GM23338 (cell line): ENCODE results near the gene SLC4A9. TPM values are rescaled to one million over a fixed set of nuclear protein-coding genes. Genes with fewer than 3 reads are reported as not detected.
A peak's percentile ranks its signal among the peaks of the same experiment; 100 is the strongest.

ENCODE experiments used
- ATAC-seq: fragments of 200-7000 bp; cut with Tn5 transposase; 3 replicates; pipeline ENCODE4 v1.9.1; 2020
- DNase-seq: peaks from one replicate; pipeline ENCODE4 v3.0.0-alpha.2; 2015; ENCODE audit warnings: low spot score
- H2AFZ ChIP-seq: fragments of 200-600 bp; sonication (generic); 2 replicates; pipeline ENCODE4 v1.8.0; 2016; ENCODE audit warnings: antibody characterized with exemption, mild to moderate bottlenecking, moderate library complexity
- H3F3A ChIP-seq: fragments of 200-600 bp; sonication (generic); replicated peaks from 2 replicates; pipeline ENCODE4 v1.8.0; 2017; ENCODE audit warnings: antibody characterized with exemption, mixed run types, low read depth
- H3K27ac ChIP-seq: fragments of 200-600 bp; sonication (generic); 2 replicates; pipeline ENCODE4 v1.6.1; 2016; ENCODE audit warnings: low read depth
- H3K27me3 ChIP-seq: fragments of 200-600 bp; sonication (generic); 2 replicates; pipeline ENCODE4 v1.8.0; 2016; ENCODE audit warnings: mild to moderate bottlenecking, mixed run types, moderate library complexity; ENCODE audit not compliant: insufficient read depth
- H3K36me3 ChIP-seq: fragments of 200-600 bp; sonication (generic); 2 replicates; pipeline ENCODE4 v1.8.0; 2016; ENCODE audit warnings: mild to moderate bottlenecking; ENCODE audit not compliant: insufficient read depth
- H3K4me1 ChIP-seq: fragments of 200-600 bp; sonication (generic); 2 replicates; pipeline ENCODE4 v1.8.0; 2016; ENCODE audit warnings: mild to moderate bottlenecking, moderate library complexity; ENCODE audit not compliant: insufficient read depth
- H3K4me2 ChIP-seq: fragments of 200-600 bp; sonication (generic); 2 replicates; pipeline ENCODE4 v1.7.1; 2017; ENCODE audit warnings: mixed run types
- H3K4me3 ChIP-seq: fragments of 200-600 bp; sonication (generic); 2 replicates; pipeline ENCODE4 v1.6.1; 2016; ENCODE audit warnings: mixed run types
- H3K79me2 ChIP-seq: fragments of 200-600 bp; sonication (generic); replicated peaks from 2 replicates; pipeline ENCODE4 v1.8.0; 2017; ENCODE audit warnings: mild to moderate bottlenecking; ENCODE audit not compliant: insufficient read depth
- H3K9me2 ChIP-seq: fragments of 200-600 bp; sonication (generic); 2 replicates; pipeline ENCODE4 v1.8.0; 2017; ENCODE audit not compliant: insufficient read depth
- H4K20me1 ChIP-seq: fragments of 200-600 bp; sonication (generic); replicated peaks from 2 replicates; pipeline ENCODE4 v1.8.0; 2017; ENCODE audit warnings: mild to moderate bottlenecking; ENCODE audit not compliant: insufficient read depth
- H3K27ac Mint-ChIP-seq: 2 replicates; pipeline ENCODE4 v1.8.0; 2020; ENCODE audit warnings: inconsistent platforms, mild to moderate bottlenecking, moderate library complexity, mixed read lengths
- H3K27me3 Mint-ChIP-seq: 3 replicates; pipeline ENCODE4 v1.8.0; 2022; ENCODE audit warnings: low read depth, mild to moderate bottlenecking, moderate library complexity, mixed read lengths, inconsistent platforms; ENCODE audit not compliant: insufficient read depth, poor library complexity
- H3K36me3 Mint-ChIP-seq: 3 replicates; pipeline ENCODE4 v1.8.0; 2021; ENCODE audit warnings: low read depth, mild to moderate bottlenecking, inconsistent platforms, moderate library complexity, mixed read lengths
- H3K4me1 Mint-ChIP-seq: 3 replicates; pipeline ENCODE4 v1.8.0; 2020; ENCODE audit warnings: mild to moderate bottlenecking, inconsistent platforms, mixed read lengths
- H3K4me3 Mint-ChIP-seq: 3 replicates; pipeline ENCODE4 v1.8.0; 2021; ENCODE audit warnings: moderate library complexity, mild to moderate bottlenecking, inconsistent platforms, mixed read lengths
- H3K9me3 Mint-ChIP-seq: 3 replicates; pipeline ENCODE4 v1.8.0; 2020; ENCODE audit warnings: moderate library complexity, mild to moderate bottlenecking, inconsistent platforms, mixed read lengths
- CREB1 ChIP-seq: fragments of 250-450 bp; sonication (Bioruptor Pico); IDR thresholded peaks from 2 replicates; pipeline ENCODE4 v1.5.0; 2020; ENCODE audit warnings: low read depth, mild to moderate bottlenecking, moderate library complexity
- CTCF ChIP-seq, 2 experiments: fragments of 200-600 bp in 1 of 2; sonication (generic) in 1 of 2; conservative IDR thresholded peaks; 2 replicates each; pipeline versions ENCODE4 v1.5.1 to v1.6.1; 2016 to 2017; ENCODE audit warnings: antibody characterized with exemption in 2 of 2, low read depth in 2 of 2, mild to moderate bottlenecking in 2 of 2, moderate library complexity in 1 of 2
- ETS1 ChIP-seq: IDR thresholded peaks from 2 replicates; pipeline ENCODE4 v1.6.1; 2016; ENCODE audit warnings: antibody characterized with exemption
- EZH2 ChIP-seq: fragments of 200-600 bp; sonication (generic); IDR thresholded peaks from one replicate; pipeline ENCODE4 v1.8.0; 2017; ENCODE audit warnings: antibody characterized with exemption, mild to moderate bottlenecking, low read depth; ENCODE audit not compliant: unreplicated experiment
- EZH2phosphoT487 ChIP-seq: fragments of 200-600 bp; sonication (generic); IDR thresholded peaks from one replicate; pipeline ENCODE4 v1.8.1; 2018; ENCODE audit warnings: antibody characterized with exemption; ENCODE audit not compliant: unreplicated experiment
- JUNB ChIP-seq: IDR thresholded peaks from one replicate; pipeline ENCODE4 v1.6.1; 2016; ENCODE audit warnings: antibody characterized with exemption; ENCODE audit not compliant: unreplicated experiment
- NANOG ChIP-seq: IDR thresholded peaks from 2 replicates; pipeline ENCODE4 v1.6.1; 2016; ENCODE audit warnings: antibody characterized with exemption, borderline replicate concordance
- POLR2AphosphoS5 ChIP-seq: IDR thresholded peaks from 2 replicates; pipeline ENCODE4 v1.6.1; 2016; ENCODE audit warnings: antibody characterized with exemption, low read depth
- STAT1 ChIP-seq: IDR thresholded peaks from one replicate; pipeline ENCODE4 v1.6.1; 2016; ENCODE audit warnings: antibody characterized with exemption; ENCODE audit not compliant: unreplicated experiment
- ZNF114 ChIP-seq: fragments of 250-450 bp; sonication (Bioruptor Pico); IDR thresholded peaks from 2 replicates; pipeline ENCODE4 v1.5.0; 2020; ENCODE audit warnings: mild to moderate bottlenecking, moderate library complexity
- ZNF331 ChIP-seq: fragments of 250-450 bp; sonication (Bioruptor Pico); IDR thresholded peaks from 2 replicates; pipeline ENCODE4 v1.5.0; 2020; ENCODE audit warnings: low read depth, mild to moderate bottlenecking, moderate library complexity
- polyA plus RNA-seq: library from polyadenylated mRNA; unstranded; fragments of >200 nt; fragmentation: Nextera tagmentation; extraction: Ambion mirVana; gene quantifications from 2 replicates; pipeline ENCODE4 v1.2.1, GENCODE V29; 2016
- total RNA-seq: library from RNA; depleted of rRNA; stranded (reverse); fragments of >200 nt; shearing (Covaris generic); gene quantifications from 2 replicates; pipeline ENCODE4 v1.2.3, GENCODE V29; 2014
- TF ChIP-seq, protein P1 (sequence below): IDR thresholded peaks from one replicate; pipeline ENCODE4 v1.6.1; 2018; ENCODE audit warnings: antibody characterized with exemption; ENCODE audit not compliant: unreplicated experiment
- TF ChIP-seq, protein P2 (sequence below): fragments of 250-450 bp; sonication (Bioruptor Pico); IDR thresholded peaks from 2 replicates; pipeline ENCODE4 v1.5.0; 2020; ENCODE audit warnings: mild to moderate bottlenecking, moderate library complexity

SLC4A9 gene
- total and polyA plus RNA-seq, 2 experiments from 2014 or later, result 0.08 TPM; not detected in 1

DNA sequence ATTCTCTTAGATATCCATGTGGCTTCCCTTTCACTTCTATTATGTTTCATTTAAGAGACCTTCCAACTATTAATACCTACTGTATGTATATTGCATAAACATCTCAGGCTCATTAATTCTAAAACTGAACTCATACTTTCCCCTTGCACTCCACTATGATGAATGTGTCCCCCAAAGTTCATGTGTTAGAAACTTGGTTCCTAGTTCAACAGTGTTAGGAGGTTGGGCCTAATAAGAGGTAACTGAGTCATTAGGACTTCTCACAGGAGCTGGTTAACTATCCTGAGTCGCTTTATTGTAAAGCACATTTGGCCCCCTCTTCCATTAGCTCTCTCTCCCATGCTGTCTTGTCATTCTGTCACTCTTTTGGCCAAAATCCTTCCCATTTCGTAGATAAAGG is 63.6 kb downstream of the SLC4A9 start:
- Histone ChIP-seq H3K27me3 (no peaks in the 10 kb centered on the region), H3K27ac (peak overlapping the region; percentile 52; the same call in 1 of the 2 replicates), H2AFZ (no peak overlapping the region), H3K4me2 (no peak overlapping the region), H3K4me1 (0 out of 2 replicates have a peak, but pooled peaks cover 4% of the 10 kb centered on the region), H4K20me1 (peaks cover 58% of the 10 kb centered on the region), H3K36me3 (no peaks in the 10 kb centered on the region), H3K9me2 (no peaks in the 10 kb centered on the region), H3F3A (no peaks in the 10 kb centered on the region), H3K4me3 (no peak overlapping the region), H3K79me2 (peaks cover 83% of the 10 kb centered on the region)
- H3K9me3 Mint-ChIP-seq, result peaks cover 18% of the 10 kb centered on the region; the same call in 2 of the 3 replicates
- H3K27ac Mint-ChIP-seq, result no peak overlapping the region
- peaks cover 29% of the 10 kb centered on the region; the same call in 2 of the 3 replicates for H3K36me3 Mint-ChIP-seq
- peaks cover 3% of the 10 kb centered on the region for H3K27me3 Mint-ChIP-seq
- peaks cover 17% of the 10 kb centered on the region for H3K4me1 Mint-ChIP-seq
- no peak for ATAC-seq
- no peak overlapping the region for H3K4me3 Mint-ChIP-seq
- no peak for TF ChIP-seq ZNF114 (CRISPR knock-in tag)
- TF ChIP-seq POLR2AphosphoS5, result no peak
- TF ChIP-seq, protein P1, sequence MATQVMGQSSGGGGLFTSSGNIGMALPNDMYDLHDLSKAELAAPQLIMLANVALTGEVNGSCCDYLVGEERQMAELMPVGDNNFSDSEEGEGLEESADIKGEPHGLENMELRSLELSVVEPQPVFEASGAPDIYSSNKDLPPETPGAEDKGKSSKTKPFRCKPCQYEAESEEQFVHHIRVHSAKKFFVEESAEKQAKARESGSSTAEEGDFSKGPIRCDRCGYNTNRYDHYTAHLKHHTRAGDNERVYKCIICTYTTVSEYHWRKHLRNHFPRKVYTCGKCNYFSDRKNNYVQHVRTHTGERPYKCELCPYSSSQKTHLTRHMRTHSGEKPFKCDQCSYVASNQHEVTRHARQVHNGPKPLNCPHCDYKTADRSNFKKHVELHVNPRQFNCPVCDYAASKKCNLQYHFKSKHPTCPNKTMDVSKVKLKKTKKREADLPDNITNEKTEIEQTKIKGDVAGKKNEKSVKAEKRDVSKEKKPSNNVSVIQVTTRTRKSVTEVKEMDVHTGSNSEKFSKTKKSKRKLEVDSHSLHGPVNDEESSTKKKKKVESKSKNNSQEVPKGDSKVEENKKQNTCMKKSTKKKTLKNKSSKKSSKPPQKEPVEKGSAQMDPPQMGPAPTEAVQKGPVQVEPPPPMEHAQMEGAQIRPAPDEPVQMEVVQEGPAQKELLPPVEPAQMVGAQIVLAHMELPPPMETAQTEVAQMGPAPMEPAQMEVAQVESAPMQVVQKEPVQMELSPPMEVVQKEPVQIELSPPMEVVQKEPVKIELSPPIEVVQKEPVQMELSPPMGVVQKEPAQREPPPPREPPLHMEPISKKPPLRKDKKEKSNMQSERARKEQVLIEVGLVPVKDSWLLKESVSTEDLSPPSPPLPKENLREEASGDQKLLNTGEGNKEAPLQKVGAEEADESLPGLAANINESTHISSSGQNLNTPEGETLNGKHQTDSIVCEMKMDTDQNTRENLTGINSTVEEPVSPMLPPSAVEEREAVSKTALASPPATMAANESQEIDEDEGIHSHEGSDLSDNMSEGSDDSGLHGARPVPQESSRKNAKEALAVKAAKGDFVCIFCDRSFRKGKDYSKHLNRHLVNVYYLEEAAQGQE, result no peak
- TF ChIP-seq JUNB, result no peak
- TF ChIP-seq ZNF331, result no peak
- TF ChIP-seq, protein P2, sequence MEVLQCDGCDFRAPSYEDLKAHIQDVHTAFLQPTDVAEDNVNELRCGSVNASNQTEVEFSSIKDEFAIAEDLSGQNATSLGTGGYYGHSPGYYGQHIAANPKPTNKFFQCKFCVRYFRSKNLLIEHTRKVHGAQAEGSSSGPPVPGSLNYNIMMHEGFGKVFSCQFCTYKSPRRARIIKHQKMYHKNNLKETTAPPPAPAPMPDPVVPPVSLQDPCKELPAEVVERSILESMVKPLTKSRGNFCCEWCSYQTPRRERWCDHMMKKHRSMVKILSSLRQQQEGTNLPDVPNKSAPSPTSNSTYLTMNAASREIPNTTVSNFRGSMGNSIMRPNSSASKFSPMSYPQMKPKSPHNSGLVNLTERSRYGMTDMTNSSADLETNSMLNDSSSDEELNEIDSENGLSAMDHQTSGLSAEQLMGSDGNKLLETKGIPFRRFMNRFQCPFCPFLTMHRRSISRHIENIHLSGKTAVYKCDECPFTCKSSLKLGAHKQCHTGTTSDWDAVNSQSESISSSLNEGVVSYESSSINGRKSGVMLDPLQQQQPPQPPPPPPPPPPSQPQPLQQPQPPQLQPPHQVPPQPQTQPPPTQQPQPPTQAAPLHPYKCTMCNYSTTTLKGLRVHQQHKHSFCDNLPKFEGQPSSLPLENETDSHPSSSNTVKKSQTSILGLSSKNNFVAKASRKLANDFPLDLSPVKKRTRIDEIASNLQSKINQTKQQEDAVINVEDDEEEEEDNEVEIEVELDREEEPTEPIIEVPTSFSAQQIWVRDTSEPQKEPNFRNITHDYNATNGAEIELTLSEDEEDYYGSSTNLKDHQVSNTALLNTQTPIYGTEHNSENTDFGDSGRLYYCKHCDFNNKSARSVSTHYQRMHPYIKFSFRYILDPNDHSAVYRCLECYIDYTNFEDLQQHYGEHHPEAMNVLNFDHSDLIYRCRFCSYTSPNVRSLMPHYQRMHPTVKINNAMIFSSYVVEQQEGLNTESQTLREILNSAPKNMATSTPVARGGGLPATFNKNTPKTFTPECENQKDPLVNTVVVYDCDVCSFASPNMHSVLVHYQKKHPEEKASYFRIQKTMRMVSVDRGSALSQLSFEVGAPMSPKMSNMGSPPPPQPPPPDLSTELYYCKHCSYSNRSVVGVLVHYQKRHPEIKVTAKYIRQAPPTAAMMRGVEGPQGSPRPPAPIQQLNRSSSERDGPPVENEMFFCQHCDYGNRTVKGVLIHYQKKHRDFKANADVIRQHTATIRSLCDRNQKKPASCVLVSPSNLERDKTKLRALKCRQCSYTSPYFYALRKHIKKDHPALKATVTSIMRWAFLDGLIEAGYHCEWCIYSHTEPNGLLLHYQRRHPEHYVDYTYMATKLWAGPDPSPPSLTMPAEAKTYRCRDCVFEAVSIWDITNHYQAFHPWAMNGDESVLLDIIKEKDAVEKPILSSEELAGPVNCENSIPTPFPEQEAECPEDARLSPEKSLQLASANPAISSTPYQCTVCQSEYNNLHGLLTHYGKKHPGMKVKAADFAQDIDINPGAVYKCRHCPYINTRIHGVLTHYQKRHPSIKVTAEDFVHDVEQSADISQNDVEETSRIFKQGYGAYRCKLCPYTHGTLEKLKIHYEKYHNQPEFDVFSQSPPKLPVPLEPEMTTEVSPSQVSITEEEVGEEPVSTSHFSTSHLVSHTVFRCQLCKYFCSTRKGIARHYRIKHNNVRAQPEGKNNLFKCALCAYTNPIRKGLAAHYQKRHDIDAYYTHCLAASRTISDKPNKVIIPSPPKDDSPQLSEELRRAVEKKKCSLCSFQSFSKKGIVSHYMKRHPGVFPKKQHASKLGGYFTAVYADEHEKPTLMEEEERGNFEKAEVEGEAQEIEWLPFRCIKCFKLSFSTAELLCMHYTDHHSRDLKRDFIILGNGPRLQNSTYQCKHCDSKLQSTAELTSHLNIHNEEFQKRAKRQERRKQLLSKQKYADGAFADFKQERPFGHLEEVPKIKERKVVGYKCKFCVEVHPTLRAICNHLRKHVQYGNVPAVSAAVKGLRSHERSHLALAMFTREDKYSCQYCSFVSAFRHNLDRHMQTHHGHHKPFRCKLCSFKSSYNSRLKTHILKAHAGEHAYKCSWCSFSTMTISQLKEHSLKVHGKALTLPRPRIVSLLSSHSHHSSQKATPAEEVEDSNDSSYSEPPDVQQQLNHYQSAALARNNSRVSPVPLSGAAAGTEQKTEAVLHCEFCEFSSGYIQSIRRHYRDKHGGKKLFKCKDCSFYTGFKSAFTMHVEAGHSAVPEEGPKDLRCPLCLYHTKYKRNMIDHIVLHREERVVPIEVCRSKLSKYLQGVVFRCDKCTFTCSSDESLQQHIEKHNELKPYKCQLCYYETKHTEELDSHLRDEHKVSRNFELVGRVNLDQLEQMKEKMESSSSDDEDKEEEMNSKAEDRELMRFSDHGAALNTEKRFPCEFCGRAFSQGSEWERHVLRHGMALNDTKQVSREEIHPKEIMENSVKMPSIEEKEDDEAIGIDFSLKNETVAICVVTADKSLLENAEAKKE (CRISPR knock-in tag), result no peak
- no peak for TF ChIP-seq STAT1
- no peak for TF ChIP-seq CTCF (conservative IDR thresholded peaks at IDR 0.05; ENCODE audit: low read depth in 2 of 2)
- TF ChIP-seq EZH2phosphoT487, result no peak
- TF ChIP-seq NANOG, result no peak
- TF ChIP-seq EZH2, result no peak
- TF ChIP-seq CREB1 (CRISPR knock-in tag), result no peak
- no peak for TF ChIP-seq ETS1
- DNase-seq, result no peak
